Spleen (tissue), 7 donors: ENCODE measurements around the gene MUS81.

Experiments used
- CTCF ChIP-seq, 11 experiments: fragments of 200-600 bp in 7 of 11; fragments of 450-650 bp in 4 of 11; sonication (generic) in 4 of 11; IDR thresholded peaks in 8 of 11; conservative IDR thresholded peaks in 3 of 11; 1 replicate in 7 of 11; 2 replicates in 4 of 11; pipeline versions ENCODE4 v1.4.0 to v1.8.0; 2016 to 2021; ENCODE audit warnings: antibody characterized with exemption in 11 of 11, inconsistent platforms in 4 of 11, mild to moderate bottlenecking in 1 of 11
- POLR2A ChIP-seq, 3 donors: fragments of 450-650 bp; IDR thresholded peaks; one replicate each; pipeline ENCODE4 v1.5.1; 2017; ENCODE audit warnings: antibody characterized with exemption in 3 of 3, mild to moderate bottlenecking in 1 of 3
- POLR2AphosphoS5 ChIP-seq, 3 donors: sonication (generic); formaldehyde crosslinking; IDR thresholded peaks; one replicate each; pipeline ENCODE4 v1.5.1; 2017; ENCODE audit warnings: antibody characterized with exemption in 3 of 3
- donor health status: DM: no; HTN: no; CAD: no; lungs with moderate emphysema.
- donor health status: DM: no; HTN: no; CAD: no.
- donor health status: DM: no; HTN: no; CAD: no.

DNA sequence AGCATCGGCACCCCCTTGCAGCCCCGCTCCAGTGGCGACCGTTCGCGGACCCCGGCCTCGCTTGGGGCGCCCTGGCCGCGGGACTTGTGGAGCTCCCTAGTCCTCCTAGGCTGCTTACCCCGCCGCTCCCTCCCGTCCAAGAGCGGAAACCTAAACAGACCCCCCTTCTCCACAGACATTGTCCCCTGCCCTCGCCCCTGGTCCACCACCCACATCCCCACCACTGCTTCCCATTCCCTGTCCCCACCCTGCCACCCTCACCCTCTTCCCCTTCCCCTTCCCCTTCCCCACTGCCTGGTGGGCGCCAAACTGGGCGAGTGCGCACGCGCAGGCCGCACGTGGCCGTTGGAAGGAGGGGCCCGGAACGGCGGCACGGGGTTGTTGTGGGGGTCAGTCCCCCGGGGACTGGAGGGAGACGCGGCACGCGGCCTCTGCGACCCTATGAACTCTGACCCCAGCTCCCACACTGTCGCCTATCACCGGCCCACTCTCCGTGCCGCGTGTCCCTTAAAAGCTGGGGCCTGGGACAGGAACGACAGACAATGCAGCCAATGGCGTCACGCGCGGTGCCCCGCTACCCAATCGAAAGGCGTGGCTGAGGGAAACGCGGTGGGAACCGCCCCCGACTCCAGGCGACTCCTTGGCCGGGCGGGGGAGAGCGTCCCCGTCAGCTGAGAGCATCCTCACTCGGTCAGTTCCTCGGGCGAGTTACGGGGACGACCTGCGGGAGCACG, 26.8 kb upstream of the MUS81 start, which contains the start of gene SNX32:
- peak in 3 of 11 experiments; percentile 8 to 17 (median 9) for TF ChIP-seq CTCF (IDR thresholded peaks at IDR 0.05 in 8 of 11, conservative IDR thresholded peaks at IDR 0.05 in 3 of 11)
- TF ChIP-seq POLR2A (IDR thresholded peaks at IDR 0.05): no peak
- TF ChIP-seq POLR2AphosphoS5 (IDR thresholded peaks at IDR 0.05): peak; percentile 65 to 80 (median 75)
